Anterior cingulate cortex (tissue), 58 donors: ENCODE results near the gene ARL6IP5.

ENCODE experiments used
- DNase-seq, 58 donors: peaks; one replicate each; lab custom pipeline; 2025; lab: John Stamatoyannopoulos, UW

The ARL6IP5 gene

GRCh38 chr3:69144631-69145245 lies 60.0 kb downstream of the ARL6IP5 start:
- no peak for DNase-seq

GRCh38 chr3:69145688-69146087 lies 61.0 kb downstream of the ARL6IP5 start:
- no peak for DNase-seq

GRCh38 chr3:69149586-69149985 lies 64.8 kb downstream of the ARL6IP5 start:
- DNase-seq: no peak
